Measurements from ENCODE around the gene PDE4C. TPM values are rescaled to one million over a fixed set of nuclear protein-coding genes. Genes with fewer than 3 reads are reported as not detected.
A peak's percentile ranks its signal among the peaks of the same experiment; 100 is the strongest.

Gene PDE4C
- total and polyA plus RNA-seq, 9 of the 15 experiments (the other 6 are each of a cell fraction or from before 2014, with no cell fraction given): 0.04 to 0.91 (median 0.20) TPM; not detected in 1

- TF ChIP-seq ZNF449 (CRISPR knock-in tag; IDR thresholded peaks at IDR 0.05) (no peak), ETS1 (conservative IDR thresholded peaks at IDR 0.05; ENCODE audit: control insufficient read depth, low read depth, low read length) (0 out of 2 replicates have a peak, but pooled peaks have one; percentile 50), ZBTB43 (CRISPR knock-in tag; IDR thresholded peaks at IDR 0.05) (0 out of 2 replicates have a peak, but pooled peaks have one; percentile 64), CEBPG (CRISPR knock-in tag; IDR thresholded peaks at IDR 0.05) (peak; percentile 3; the same call in 1 of the 2 replicates), CEBPG (tag; conservative IDR thresholded peaks at IDR 0.05 in 1 of 2, IDR thresholded peaks at IDR 0.05 in 1 of 2) (no peak), TARDBP (IDR thresholded peaks at IDR 0.05) (no peak), SAFB (IDR thresholded peaks at IDR 0.05; ENCODE audit: borderline replicate concordance, low read depth, low read length) (peak; percentile 96), PCBP2 (IDR thresholded peaks at IDR 0.05; ENCODE audit: low read depth, low read length, poor library complexity, severe bottlenecking) (no peak), HDAC1 (IDR thresholded peaks at IDR 0.05) (peak in 1 of 2 experiments; percentile 53; a peak in 1 of 4 replicates), ZBED1 (IDR thresholded peaks at IDR 0.05) (no peak), ZNF609 (CRISPR knock-in tag; IDR thresholded peaks at IDR 0.05; ENCODE audit: borderline replicate concordance) (no peak), SREBF1 (IDR thresholded peaks at IDR 0.05; ENCODE audit: borderline replicate concordance, low read depth, low read length) (no peak), CBFB (CRISPR knock-in tag; IDR thresholded peaks at IDR 0.05) (no peak), ZNF740 (CRISPR knock-in tag; IDR thresholded peaks at IDR 0.05) (peak; percentile 66; the same call in 1 of the 2 replicates), ZNF740 (tag; IDR thresholded peaks at IDR 0.05) (no peak), HOXB6 (CRISPR knock-in tag; IDR thresholded peaks at IDR 0.05; ENCODE audit: borderline replicate concordance) (no peak), FIP1L1 (IDR thresholded peaks at IDR 0.05; ENCODE audit: low read depth, low read length, poor library complexity, severe bottlenecking) (peak; percentile 56), SOX6 (IDR thresholded peaks at IDR 0.05) (no peak)
These were observed 22.8 kb downstream of the PDE4C start (continued) for GRCh38 chr19:18203408-18203862.
